ENCODE results near the gene ART5.
"Not testable (repeated sequence)": the region's sequence is repeated elsewhere in the genome, so short reads cannot be mapped to it uniquely, and the experiment has no call there.

The ART5 gene

GRCh38 chr11:3614742-3615171 lies 27.0 kb downstream of the ART5 start:
- ATAC-seq: peak; percentile 95
- Mint-ChIP-seq H3K27ac (peak overlapping the region; percentile 35), H3K4me1 (peaks cover 12% of the 10 kb centered on the region), H3K4me3 (peak overlapping the region; percentile 21), H3K9me3 (no peaks in the 10 kb centered on the region), H3K36me3 (no peaks in the 10 kb centered on the region)
- peak in 1 of 2 donors; percentile 12 for DNase-seq (ENCODE audit: low spot score in 2 of 2)

GRCh38 chr11:3613998-3614741 lies 27.6 kb downstream of the ART5 start:
- Mint-ChIP-seq H3K27ac (peak overlapping the region; percentile 35), H3K4me3 (peak overlapping the region; percentile 21), H3K4me1 (peaks cover 12% of the 10 kb centered on the region), H3K9me3 (no peaks in the 10 kb centered on the region), H3K36me3 (no peaks in the 10 kb centered on the region)
- no peak for ATAC-seq
- DNase-seq (ENCODE audit: low spot score in 2 of 2): no peak

- Mint-ChIP-seq H3K36me3 (no peaks in the 10 kb centered on the region), H3K4me1 (peaks cover 12% of the 10 kb centered on the region), H3K4me3 (no peak overlapping the region), H3K9me3 (no peaks in the 10 kb centered on the region), H3K27ac (no peak overlapping the region)
- ATAC-seq (no peak), DNase-seq (ENCODE audit: low spot score in 2 of 2) (no peak)
These were observed 29.7 kb downstream of the ART5 start for GRCh38 chr11:3611976-3612678.

GRCh38 chr11:3610846-3611245 lies 30.9 kb downstream of the ART5 start:
- Mint-ChIP-seq H3K9me3 (no peaks in the 10 kb centered on the region), H3K27ac (no peak overlapping the region), H3K36me3 (no peaks in the 10 kb centered on the region), H3K4me1 (peaks cover 12% of the 10 kb centered on the region), H3K4me3 (no peak overlapping the region)
- no peak for ATAC-seq
- no peak for DNase-seq (ENCODE audit: low spot score in 2 of 2)

- Mint-ChIP-seq H3K4me1 (peaks cover 8% of the 10 kb centered on the region), H3K4me3 (no peak overlapping the region), H3K9me3 (no peaks in the 10 kb centered on the region), H3K36me3 (no peaks in the 10 kb centered on the region), H3K27ac (no peak overlapping the region)
- DNase-seq (ENCODE audit: low spot score in 2 of 2): peak; percentile 19 to 60
- ATAC-seq: no peak
These were observed 32.2 kb downstream of the ART5 start for GRCh38 chr11:3609416-3610265.

GRCh38 chr11:3605771-3606203 lies 36.0 kb downstream of the ART5 start:
- no peak for DNase-seq (ENCODE audit: low spot score in 2 of 2)
- Mint-ChIP-seq H3K4me3 (no peak overlapping the region), H3K27ac (no peak overlapping the region), H3K36me3 (no peaks in the 10 kb centered on the region), H3K9me3 (no peaks in the 10 kb centered on the region), H3K4me1 (no peaks in the 10 kb centered on the region)
- no peak for ATAC-seq

GRCh38 chr11:3605283-3605662 lies 36.5 kb downstream of the ART5 start:
- H3K9me3 Mint-ChIP-seq: no peaks in the 10 kb centered on the region
- no peak for ATAC-seq
- H3K27ac Mint-ChIP-seq: no peak overlapping the region
- no peak for DNase-seq (ENCODE audit: low spot score in 2 of 2)
- H3K4me1 Mint-ChIP-seq: no peaks in the 10 kb centered on the region
- H3K4me3 Mint-ChIP-seq: no peak overlapping the region
- H3K36me3 Mint-ChIP-seq: no peaks in the 10 kb centered on the region

- ATAC-seq (no peak), DNase-seq (ENCODE audit: low spot score in 2 of 2) (no peak)
- Mint-ChIP-seq H3K36me3 (no peaks in the 10 kb centered on the region), H3K4me1 (no peaks in the 10 kb centered on the region), H3K9me3 (no peaks in the 10 kb centered on the region), H3K27ac (no peak overlapping the region), H3K4me3 (no peak overlapping the region)
These were observed 37.6 kb downstream of the ART5 start for GRCh38 chr11:3604167-3604566.

- H3K27ac Mint-ChIP-seq; DNase-seq (ENCODE audit: low spot score in 2 of 2); H3K4me1 Mint-ChIP-seq; H3K4me3 Mint-ChIP-seq; ATAC-seq; H3K9me3 Mint-ChIP-seq; H3K36me3 Mint-ChIP-seq: not testable (repeated sequence)
These were observed 41.6 kb downstream of the ART5 start for GRCh38 chr11:3600201-3600600.

- DNase-seq (ENCODE audit: low spot score in 2 of 2); ATAC-seq; H3K27ac Mint-ChIP-seq; H3K36me3 Mint-ChIP-seq; H3K4me1 Mint-ChIP-seq; H3K9me3 Mint-ChIP-seq; H3K4me3 Mint-ChIP-seq: not testable (repeated sequence)
These were observed 44.0 kb downstream of the ART5 start for GRCh38 chr11:3597743-3598142.

- H3K4me3 Mint-ChIP-seq; H3K27ac Mint-ChIP-seq; DNase-seq (ENCODE audit: low spot score in 2 of 2); ATAC-seq; H3K4me1 Mint-ChIP-seq; H3K9me3 Mint-ChIP-seq; H3K36me3 Mint-ChIP-seq: not testable (repeated sequence)
These were observed 50.5 kb downstream of the ART5 start for GRCh38 chr11:3591326-3591725.

- not testable (repeated sequence) for DNase-seq (ENCODE audit: low spot score in 2 of 2); H3K36me3 Mint-ChIP-seq; H3K9me3 Mint-ChIP-seq; H3K27ac Mint-ChIP-seq; H3K4me1 Mint-ChIP-seq; H3K4me3 Mint-ChIP-seq; ATAC-seq
These were observed 51.6 kb downstream of the ART5 start for GRCh38 chr11:3590193-3590592.

GRCh38 chr11:3588776-3589175 lies 53.0 kb downstream of the ART5 start:
- DNase-seq (ENCODE audit: low spot score in 2 of 2); H3K36me3 Mint-ChIP-seq; H3K4me3 Mint-ChIP-seq; H3K27ac Mint-ChIP-seq; ATAC-seq; H3K9me3 Mint-ChIP-seq; H3K4me1 Mint-ChIP-seq: not testable (repeated sequence)
